DND-41 (cell line): ENCODE results near the gene SLC11A2.

Experiments used
- CTCF ChIP-seq: IDR thresholded peaks from 2 replicates; pipeline ENCODE4 v1.5.1; 2012; ENCODE audit warnings: borderline replicate concordance, low read length, moderate library complexity, mild to moderate bottlenecking; ENCODE audit not compliant: poor library complexity, severe bottlenecking; ENCODE audit errors: extremely low read depth
- EZH2 ChIP-seq: IDR thresholded peaks from 3 replicates; pipeline ENCODE4 v1.6.1; 2012; ENCODE audit warnings: borderline replicate concordance, low read depth, mild to moderate bottlenecking, moderate library complexity, low read length, inconsistent platforms; ENCODE audit not compliant: severe bottlenecking

- TF ChIP-seq CTCF (no peak), EZH2 (no peak)
Observed at GRCh38 chr12:50934371-50934851, 91.8 kb downstream of the SLC11A2 start.
